Calu3 (cell line): ENCODE measurements around the gene MCCD1. TPM values are rescaled to one million over a fixed set of nuclear protein-coding genes. Genes with fewer than 3 reads are reported as not detected.

Experiments used
- BruUV-seq: library from RNA; stranded (reverse); fragments of 400-500 nt; replicated peaks from 2 replicates; lab custom pipeline; 2021; lab: Mats Ljungman, UMichigan
- CTCF ChIA-PET: fragments of 300-600 bp; sonication (Branson Sonifier 250); formaldehyde crosslinking; loops from one replicate; lab custom pipeline; 2022; ENCODE audit warnings: antibody characterized with exemption; lab: Charles Lee
- DNase-seq: peaks from one replicate; pipeline ENCODE4 v3.0.0; 2022
- H3K27ac Mint-ChIP-seq: one replicate; pipeline ENCODE4 v1.8.0; 2022; ENCODE audit warnings: mixed read lengths; ENCODE audit not compliant: unreplicated experiment
- H3K27me3 Mint-ChIP-seq: one replicate; pipeline ENCODE4 v1.8.0; 2022; ENCODE audit warnings: mixed read lengths; ENCODE audit not compliant: unreplicated experiment
- H3K36me3 Mint-ChIP-seq: one replicate; pipeline ENCODE4 v1.8.0; 2022; ENCODE audit warnings: mild to moderate bottlenecking, moderate library complexity, mixed read lengths; ENCODE audit not compliant: insufficient read depth, unreplicated experiment
- H3K4me1 Mint-ChIP-seq: one replicate; pipeline ENCODE4 v1.8.0; 2022; ENCODE audit warnings: mild to moderate bottlenecking, low read depth, mixed read lengths; ENCODE audit not compliant: unreplicated experiment
- H3K4me3 Mint-ChIP-seq: one replicate; pipeline ENCODE4 v1.8.0; 2022; ENCODE audit warnings: mild to moderate bottlenecking, low read depth, moderate library complexity, mixed read lengths; ENCODE audit not compliant: unreplicated experiment
- H3K9me3 Mint-ChIP-seq: one replicate; pipeline ENCODE4 v1.8.0; 2022; ENCODE audit warnings: low read depth, mixed read lengths; ENCODE audit not compliant: unreplicated experiment
- CTCF ChIP-seq: fragments of 200-600 bp; IDR thresholded peaks from one replicate; pipeline ENCODE4 v1.8.0; 2022; ENCODE audit warnings: antibody characterized with exemption; ENCODE audit not compliant: unreplicated experiment
- intact Hi-C: fragments of 100-400 bp; cut with micrococcal nuclease; formaldehyde crosslinking; loops from one replicate; pipeline ENCODE4 v1.10.0; 2022; ENCODE audit not compliant: unreplicated experiment
- total RNA-seq: library from RNA; stranded (reverse); gene quantifications from 2 replicates; pipeline ENCODE4 v1.2.3, GENCODE V29; 2022

The MCCD1 gene
- total RNA-seq, 1 experiment from 2014 or later = not detected

- DNase-seq = no peak
- CTCF ChIA-PET = interaction anchor here (3.4 kb wide), 1 partner anchor 53 kb away, joined by 54 read pairs; no protein-coding TSS in a partner anchor
- no peaks in the 10 kb centered on the region for H3K9me3 Mint-ChIP-seq
- no peaks in the 10 kb centered on the region for H3K27me3 Mint-ChIP-seq
- H3K4me1 Mint-ChIP-seq = peaks cover 27% of the 10 kb centered on the region
- H3K27ac Mint-ChIP-seq = no peak overlapping the region
- H3K36me3 Mint-ChIP-seq = peaks cover 60% of the 10 kb centered on the region
- intact Hi-C loops = loop anchor here (5.0 kb wide), 1 partner anchor 142 kb away; the partner anchor contains the start of gene MICA
- H3K4me3 Mint-ChIP-seq = no peak overlapping the region
- BruUV-seq = no TSS peak
- TF ChIP-seq CTCF = no peak
Measured at GRCh38 chr6:31544676-31545075, 15.9 kb downstream of the MCCD1 start.

DNA sequence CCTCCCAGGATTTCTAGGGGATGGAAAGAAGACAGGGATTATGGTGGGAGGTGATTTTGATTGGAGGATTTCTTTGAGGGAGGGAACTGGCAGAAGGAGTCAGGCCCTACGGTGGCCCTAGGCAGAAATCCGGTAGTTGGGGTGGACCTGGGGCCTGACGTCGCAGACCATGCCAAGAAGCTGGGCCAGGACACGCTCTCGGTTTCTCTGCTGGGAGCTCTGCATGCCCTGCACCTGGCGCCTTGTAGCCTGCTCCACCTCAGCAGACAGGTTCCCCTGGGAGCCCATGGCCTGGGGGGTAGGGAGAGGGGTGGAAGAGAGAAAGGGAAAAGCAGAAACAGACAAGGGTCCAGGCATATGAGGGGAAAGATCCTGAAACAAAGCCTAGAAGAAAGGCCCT is 16.5 kb downstream of the MCCD1 start:
- no peak overlapping the region for H3K27ac Mint-ChIP-seq
- no peak for DNase-seq
- H3K4me1 Mint-ChIP-seq = peaks cover 21% of the 10 kb centered on the region
- peaks cover 57% of the 10 kb centered on the region for H3K36me3 Mint-ChIP-seq
- H3K27me3 Mint-ChIP-seq = no peaks in the 10 kb centered on the region
- H3K9me3 Mint-ChIP-seq = no peaks in the 10 kb centered on the region
- no TSS peak for BruUV-seq
- CTCF ChIA-PET = interaction anchor here (1.1 to 3.4 kb wide), 2 partner anchors 53 to 57 kb away, joined by 9 to 54 read pairs; no protein-coding TSS in a partner anchor
- intact Hi-C loops = loop anchor here (5.0 kb wide), 1 partner anchor 143 kb away; the partner anchor contains the start of gene MICA
- no peak for TF ChIP-seq CTCF
- no peak overlapping the region for H3K4me3 Mint-ChIP-seq

GRCh38 chr6:31546339-31546957 is 17.7 kb downstream of the MCCD1 start, which contains the start of gene ATP6V1G2:
ATP6V1G2 (minus strand) TSS chr6:31546608; CDS start chr6:31546559, 49 bp downstream.
- H3K4me3 Mint-ChIP-seq = peak within 1 kb of the TSS; percentile 71
- no peaks in the 10 kb centered on the region for H3K27me3 Mint-ChIP-seq
- peaks cover 57% of the 10 kb centered on the region for H3K36me3 Mint-ChIP-seq
- no peaks in the 10 kb centered on the region for H3K9me3 Mint-ChIP-seq
- intact Hi-C loops = loop anchor here (1.0 to 5.0 kb wide), 2 partner anchors 52 to 144 kb away; partner anchors contain the start of gene MICA
- peak; percentile 96 for TF ChIP-seq CTCF
- peaks cover 17% of the 10 kb centered on the region for H3K4me1 Mint-ChIP-seq
- BruUV-seq = no TSS peak
- CTCF ChIA-PET = interaction anchor here (0.5 to 3.4 kb wide), 10 partner anchors 29 to 892 kb away, joined by 3 to 54 read pairs (median 4); partner anchors contain the start of genes ABHD16A and TNF
- H3K27ac Mint-ChIP-seq = peak within 1 kb of the TSS; percentile 43
- peak; percentile 98 for DNase-seq

GRCh38 chr6:31546958-31547726 is 18.4 kb downstream of the MCCD1 start, which contains the start of gene NFKBIL1:
NFKBIL1 (plus strand) TSS chr6:31547608; CDS start chr6:31547695, 87 bp downstream.
- no TSS peak for BruUV-seq
- peaks cover 17% of the 10 kb centered on the region for H3K4me1 Mint-ChIP-seq
- H3K4me3 Mint-ChIP-seq = peak within 1 kb of the TSS; percentile 71

More at GRCh38 chr6:31546958-31547726, 18.4 kb downstream of the MCCD1 start, which contains the start of gene NFKBIL1:
- Mint-ChIP-seq H3K27me3 (no peaks in the 10 kb centered on the region), H3K36me3 (peaks cover 54% of the 10 kb centered on the region), H3K9me3 (no peaks in the 10 kb centered on the region), H3K27ac (peak within 1 kb of the TSS; percentile 43)
- CTCF ChIA-PET = interaction anchor here (0.7 to 3.4 kb wide), 12 partner anchors 28 to 892 kb away, joined by 3 to 54 read pairs (median 4); partner anchors contain the start of genes ABHD16A, LTB, NCR3 and TNF
- DNase-seq = peak; percentile 98
- intact Hi-C loops = loop anchor here (1.0 to 5.0 kb wide), 2 partner anchors 51 to 145 kb away; partner anchors contain the start of gene MICA
- no peak for TF ChIP-seq CTCF
